ENCODE measurements around the gene OSBPL3.

The OSBPL3 gene

GRCh38 chr7:25006276-25006675 is 26.3 kb upstream of the OSBPL3 start:
- no peak for DNase-seq (ENCODE audit: extremely low read depth, insufficient read length)
- no peaks in the 10 kb centered on the region for H3K36me3 ChIP-seq (ENCODE audit: control insufficient read depth, insufficient read depth, low read length)
- no peaks in the 10 kb centered on the region; the same call in 1 of the 2 replicates for H3K27me3 ChIP-seq (replicated peaks; ENCODE audit: control insufficient read depth, insufficient read depth, low read length)
- TF ChIP-seq CTCF (IDR thresholded peaks at IDR 0.05; ENCODE audit: insufficient read depth, low read length, poor library complexity, severe bottlenecking), result no peak
- H3K4me3 ChIP-seq (replicated peaks; ENCODE audit: low read depth, low read length), result no peak overlapping the region

- DNase-seq (ENCODE audit: extremely low read depth, insufficient read length), result no peak
- Histone ChIP-seq H3K27me3 (replicated peaks; ENCODE audit: control insufficient read depth, insufficient read depth, low read length) (no peaks in the 10 kb centered on the region; the same call in 1 of the 2 replicates), H3K36me3 (ENCODE audit: control insufficient read depth, insufficient read depth, low read length) (no peaks in the 10 kb centered on the region), H3K4me3 (replicated peaks; ENCODE audit: low read depth, low read length) (no peak overlapping the region)
- TF ChIP-seq CTCF (IDR thresholded peaks at IDR 0.05; ENCODE audit: insufficient read depth, low read length, poor library complexity, severe bottlenecking), result no peak
Measured at GRCh38 chr7:25005658-25006057, 25.7 kb upstream of the OSBPL3 start.

GRCh38 chr7:25002786-25003185 is 22.8 kb upstream of the OSBPL3 start:
- TF ChIP-seq CTCF (IDR thresholded peaks at IDR 0.05; ENCODE audit: insufficient read depth, low read length, poor library complexity, severe bottlenecking), result no peak
- Histone ChIP-seq H3K36me3 (ENCODE audit: control insufficient read depth, insufficient read depth, low read length) (no peaks in the 10 kb centered on the region), H3K4me3 (replicated peaks; ENCODE audit: low read depth, low read length) (no peak overlapping the region), H3K27me3 (replicated peaks; ENCODE audit: control insufficient read depth, insufficient read depth, low read length) (no peaks in the 10 kb centered on the region; the same call in 1 of the 2 replicates)
- DNase-seq (ENCODE audit: extremely low read depth, insufficient read length), result no peak

- Histone ChIP-seq H3K36me3 (ENCODE audit: control insufficient read depth, insufficient read depth, low read length) (no peaks in the 10 kb centered on the region), H3K27me3 (replicated peaks; ENCODE audit: control insufficient read depth, insufficient read depth, low read length) (no peaks in the 10 kb centered on the region), H3K4me3 (replicated peaks; ENCODE audit: low read depth, low read length) (no peak overlapping the region)
- no peak for TF ChIP-seq CTCF (IDR thresholded peaks at IDR 0.05; ENCODE audit: insufficient read depth, low read length, poor library complexity, severe bottlenecking)
- DNase-seq (ENCODE audit: extremely low read depth, insufficient read length), result no peak
Measured at GRCh38 chr7:24995466-24995865, 15.5 kb upstream of the OSBPL3 start.

- no peaks in the 10 kb centered on the region for H3K36me3 ChIP-seq (ENCODE audit: control insufficient read depth, insufficient read depth, low read length)
- H3K4me3 ChIP-seq (replicated peaks; ENCODE audit: low read depth, low read length), result no peak overlapping the region
- H3K27me3 ChIP-seq (replicated peaks; ENCODE audit: control insufficient read depth, insufficient read depth, low read length), result no peaks in the 10 kb centered on the region
- no peak for DNase-seq (ENCODE audit: extremely low read depth, insufficient read length)
- TF ChIP-seq CTCF (IDR thresholded peaks at IDR 0.05; ENCODE audit: insufficient read depth, low read length, poor library complexity, severe bottlenecking), result no peak
Measured at GRCh38 chr7:24992314-24992713, 12.3 kb upstream of the OSBPL3 start.

- TF ChIP-seq CTCF (IDR thresholded peaks at IDR 0.05; ENCODE audit: insufficient read depth, low read length, poor library complexity, severe bottlenecking), result no peak
- H3K27me3 ChIP-seq (replicated peaks; ENCODE audit: control insufficient read depth, insufficient read depth, low read length), result no peaks in the 10 kb centered on the region
- no peaks in the 10 kb centered on the region for H3K36me3 ChIP-seq (ENCODE audit: control insufficient read depth, insufficient read depth, low read length)
- no peak for DNase-seq (ENCODE audit: extremely low read depth, insufficient read length)
- no peak overlapping the region for H3K4me3 ChIP-seq (replicated peaks; ENCODE audit: low read depth, low read length)
Measured at GRCh38 chr7:24991353-24991752, 11.4 kb upstream of the OSBPL3 start.

Data from GM06990 (cell line).